Stimulated activated CD8-positive, alpha-beta memory T cell treated with anti-CD3 and anti-CD28 coated beads, Interleukin-12 subunit alpha, Interleukin-12 subunit beta, amount 100 ng/mL, for 24 hours (primary cell): Measurements from ENCODE around the gene SPATA46.
"Not testable (repeated sequence)": the region's sequence is repeated elsewhere in the genome, so short reads cannot be mapped to it uniquely, and the experiment has no call there.

Experiments
- DNase-seq: peaks from one replicate; pipeline ENCODE4 v3.0.0-alpha.2; 2020; ENCODE audit errors: extremely low read depth

SPATA46 gene, protein sequence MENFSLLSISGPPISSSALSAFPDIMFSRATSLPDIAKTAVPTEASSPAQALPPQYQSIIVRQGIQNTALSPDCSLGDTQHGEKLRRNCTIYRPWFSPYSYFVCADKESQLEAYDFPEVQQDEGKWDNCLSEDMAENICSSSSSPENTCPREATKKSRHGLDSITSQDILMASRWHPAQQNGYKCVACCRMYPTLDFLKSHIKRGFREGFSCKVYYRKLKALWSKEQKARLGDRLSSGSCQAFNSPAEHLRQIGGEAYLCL

DNA sequence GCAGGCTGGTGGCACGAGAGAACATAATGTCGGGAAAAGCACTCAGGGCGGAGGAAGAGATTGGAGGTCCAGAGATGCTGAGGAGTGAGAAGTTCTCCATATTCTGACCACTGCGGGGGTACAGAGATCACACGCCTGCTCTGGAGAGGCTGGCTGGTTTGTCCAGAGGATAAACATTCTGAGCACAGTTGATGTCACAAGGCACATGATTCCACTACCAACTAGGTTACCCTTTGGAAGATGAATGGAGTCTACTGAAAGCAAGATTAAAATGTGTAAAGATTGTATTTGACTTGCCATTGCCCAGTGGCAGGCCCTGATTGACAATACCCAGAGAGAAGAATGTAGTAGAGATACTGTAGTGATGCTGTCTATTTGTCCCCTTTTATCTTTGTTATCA, at the start of gene SPATA46:
SPATA46 (minus strand) TSS at position 164 of the 400 bp plus-strand sequence; CDS start at position 100, 64 bp downstream.
- DNase-seq = no peak

DNA sequence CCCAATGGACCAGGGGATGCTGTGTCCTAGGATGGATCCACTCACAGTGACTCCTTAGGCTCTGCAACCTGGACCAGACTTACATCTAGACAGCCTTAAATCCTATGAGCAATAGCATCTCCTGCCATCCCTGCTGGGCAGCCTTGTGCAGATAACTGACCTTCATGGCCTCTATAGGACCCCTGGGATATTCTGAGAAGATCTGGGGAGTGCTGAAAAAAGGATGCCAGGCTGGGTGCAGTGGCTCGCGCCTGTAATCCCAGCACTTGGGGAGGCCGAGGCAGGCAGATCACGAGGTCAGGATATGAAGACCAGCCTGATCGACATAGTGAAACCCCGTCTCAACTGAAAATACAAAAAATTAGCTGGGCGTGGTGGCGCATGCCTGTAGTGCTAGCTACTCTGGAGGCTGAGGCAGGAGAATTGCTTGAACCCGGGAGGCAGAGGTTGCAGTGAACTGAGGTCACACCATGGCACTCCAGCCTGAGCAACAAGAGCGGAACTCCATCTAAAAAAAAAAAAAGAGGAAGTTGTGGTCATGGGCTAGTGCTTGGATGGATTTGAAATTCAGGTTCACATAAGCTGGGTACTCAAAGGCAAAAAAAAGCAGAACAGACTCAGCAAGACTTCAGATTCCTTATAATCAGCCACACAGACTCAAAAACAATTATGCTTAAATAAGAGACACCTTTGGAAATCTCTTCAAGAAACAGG, 46.2 kb upstream of the SPATA46 start:
- DNase-seq = no peak

DNA sequence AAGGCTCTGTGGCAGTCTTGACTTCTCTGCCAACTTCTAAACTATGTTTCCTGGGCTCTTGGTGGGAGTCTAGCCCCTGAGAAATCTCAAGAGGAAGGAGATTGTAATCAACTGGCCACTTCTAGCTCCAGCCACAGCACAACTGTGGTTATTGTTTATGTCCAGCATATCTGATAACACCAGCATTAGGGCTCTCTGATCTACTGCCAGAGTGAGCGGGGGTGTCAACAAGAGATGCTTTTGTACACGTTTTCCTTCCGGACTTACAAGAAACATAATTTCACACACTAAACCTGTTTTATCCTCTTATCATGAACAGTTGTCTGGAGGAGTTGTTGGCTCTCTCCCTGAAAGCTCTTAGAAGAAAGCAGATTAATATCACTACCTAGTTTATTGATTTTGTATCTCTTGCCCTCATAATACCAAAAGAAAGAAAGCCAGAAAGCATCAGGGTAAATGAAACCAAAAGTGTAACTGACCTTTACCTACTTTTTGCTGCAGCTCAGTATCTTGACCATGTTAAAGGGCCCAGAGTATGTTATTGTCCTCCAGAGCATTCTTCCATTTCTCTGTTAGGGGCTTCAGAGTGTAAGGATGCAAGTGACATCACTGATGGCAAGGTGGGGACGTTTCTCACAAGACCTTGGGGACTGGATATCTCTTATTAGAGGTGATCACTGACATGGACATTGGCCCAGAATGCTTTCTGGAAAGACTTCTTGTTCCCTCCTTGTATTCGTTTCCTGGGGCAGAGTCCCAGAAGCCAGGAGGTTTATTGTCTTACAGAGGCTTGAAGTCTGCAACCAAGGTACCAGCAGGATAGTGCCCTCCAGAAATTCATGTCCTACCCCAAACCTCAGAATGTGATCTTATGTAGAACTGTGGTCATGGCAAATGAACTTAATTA, 44.9 kb upstream of the SPATA46 start:
- no peak for DNase-seq

DNA sequence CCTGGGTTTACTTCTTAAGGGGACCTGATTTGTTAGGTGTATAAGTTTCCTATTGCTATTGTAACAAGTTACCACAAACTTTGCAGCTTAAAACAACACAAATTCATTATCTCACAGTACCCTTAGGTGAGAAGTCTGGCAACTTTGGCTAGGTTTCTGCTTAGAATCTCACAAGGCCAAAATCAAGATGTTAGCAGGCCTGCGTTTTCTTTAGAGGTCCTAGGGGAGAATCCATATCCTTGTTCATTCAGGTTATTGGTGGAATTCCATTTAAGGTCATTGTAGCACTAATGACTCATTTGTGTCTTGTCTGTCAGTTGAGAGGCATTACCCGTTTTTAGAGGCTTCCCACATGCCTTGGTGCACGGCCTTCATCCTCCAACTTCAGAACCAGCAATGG, 43.5 kb upstream of the SPATA46 start:
- DNase-seq = no peak

DNA sequence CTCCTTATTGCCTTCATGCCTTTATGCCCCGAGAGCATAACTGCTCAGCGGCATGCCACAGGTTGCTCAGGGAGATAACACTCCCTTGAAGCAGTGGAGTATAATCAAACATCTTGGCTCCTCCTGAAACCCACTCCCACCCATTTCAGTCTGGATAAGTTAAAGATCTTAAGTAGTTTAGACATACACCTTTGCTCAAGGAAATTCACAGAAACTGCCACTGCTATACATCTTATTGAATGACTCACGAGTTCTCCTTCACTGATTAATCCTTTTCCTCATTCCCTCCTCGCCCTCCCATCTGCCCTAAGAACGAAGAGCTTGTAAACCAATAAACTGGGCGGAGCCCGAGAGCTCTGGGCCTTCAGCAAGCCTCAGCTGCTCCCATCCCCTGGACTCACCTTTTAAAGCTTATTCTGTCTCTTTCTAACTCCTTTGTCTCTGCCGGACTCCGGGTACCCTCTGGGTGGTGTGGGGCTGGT, 42.8 kb upstream of the SPATA46 start:
- not testable (repeated sequence) for DNase-seq

DNA sequence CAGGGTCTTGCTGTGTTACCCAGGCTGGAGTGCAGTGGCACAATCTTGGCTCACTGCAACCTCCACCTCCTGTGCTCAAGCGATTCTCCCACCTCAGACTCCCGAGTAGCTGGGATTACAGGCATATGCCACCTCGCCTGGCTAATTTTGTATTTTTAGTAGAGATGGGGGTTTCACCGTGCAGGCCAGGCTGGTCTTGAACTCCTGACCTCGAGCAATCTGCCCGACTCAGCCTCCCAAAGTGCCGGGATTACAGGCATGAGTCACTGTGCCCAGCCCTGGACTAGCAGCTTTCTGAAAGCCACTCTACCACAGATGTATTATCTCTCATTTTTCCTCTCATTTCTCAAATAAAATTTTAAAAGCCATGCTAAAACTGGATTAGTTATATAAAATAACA, 41.9 kb upstream of the SPATA46 start:
- not testable (repeated sequence) for DNase-seq

DNA sequence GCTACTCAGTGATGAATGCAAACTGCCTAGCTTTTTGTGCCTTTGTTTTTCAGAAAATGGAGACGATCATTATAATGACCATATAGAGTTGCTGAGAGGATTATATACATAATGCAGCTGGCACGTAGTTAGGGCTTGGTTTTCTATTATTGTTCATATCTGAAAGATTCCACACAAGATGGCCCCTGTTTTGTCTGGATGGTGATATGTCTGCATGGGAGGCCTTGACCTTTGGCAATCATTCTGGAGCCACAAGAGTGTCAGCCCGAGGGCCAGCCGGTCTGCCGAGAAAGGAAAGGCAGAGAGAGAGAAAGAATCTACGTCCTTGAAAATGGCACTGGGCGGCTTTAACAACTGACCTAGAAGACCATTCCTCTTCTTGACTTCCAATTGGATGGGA, 41.0 kb upstream of the SPATA46 start:
- no peak for DNase-seq

DNA sequence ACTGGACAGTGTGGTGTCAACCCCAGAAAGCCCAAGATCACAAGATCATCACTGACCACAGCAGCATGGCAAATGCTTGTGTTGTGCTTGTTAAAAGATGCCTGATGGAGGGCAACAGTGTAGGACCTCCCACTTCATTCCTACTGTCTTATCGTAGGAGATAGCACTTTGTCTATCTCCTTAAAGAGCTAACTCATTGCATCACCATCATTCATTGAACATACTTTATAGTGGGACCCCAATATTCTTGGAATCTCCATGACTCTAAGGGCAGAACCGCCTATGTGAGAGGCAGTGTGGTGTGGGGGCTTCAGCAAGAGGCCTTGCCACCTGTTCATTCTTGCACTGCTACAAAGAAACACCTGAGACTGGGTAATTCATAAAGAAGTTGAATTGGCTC, 40.3 kb upstream of the SPATA46 start:
- no peak for DNase-seq

DNA sequence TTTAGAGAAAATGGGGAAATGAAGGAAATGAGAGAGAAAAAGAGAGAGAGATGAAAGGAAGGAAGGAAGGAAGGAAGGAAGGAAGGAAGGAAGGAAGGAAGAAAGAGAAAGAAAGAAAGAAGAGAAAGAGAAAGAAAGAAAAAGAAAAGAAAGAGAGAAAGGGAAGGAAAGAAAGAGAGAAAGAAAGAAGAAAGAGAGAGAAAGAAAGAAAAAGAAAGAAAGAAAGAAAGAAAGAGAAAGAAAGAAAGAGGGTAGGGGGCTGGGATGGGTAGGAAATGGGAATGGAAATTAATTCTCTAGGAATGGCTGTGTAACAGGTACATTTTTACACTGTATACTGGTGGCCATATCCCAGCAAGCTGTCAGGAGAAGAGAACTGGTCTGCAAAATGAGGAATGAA, 39.6 kb upstream of the SPATA46 start:
- no peak for DNase-seq

DNA sequence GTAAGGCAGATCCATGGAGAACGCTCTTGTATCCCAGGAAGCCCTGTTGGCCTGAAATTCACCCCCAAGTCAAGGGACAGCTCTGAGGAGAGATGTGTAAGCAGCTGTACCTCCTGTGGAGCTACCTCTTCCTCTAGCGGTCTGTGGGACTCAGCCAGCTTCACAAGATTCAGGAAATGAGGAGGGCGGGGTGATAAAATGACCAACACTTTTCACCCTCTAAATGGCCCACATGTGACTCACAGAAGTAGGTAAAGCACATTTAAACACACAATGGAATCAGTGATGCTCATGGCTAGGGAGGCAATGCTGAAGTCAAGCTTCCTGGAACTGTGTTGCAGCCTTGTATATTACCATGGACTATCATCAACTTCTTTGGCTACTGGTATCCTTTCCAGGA, 35.3 kb upstream of the SPATA46 start, which contains the start of gene SH2D1B:
SH2D1B (minus strand) TSS at position 135 of the 400 bp plus-strand sequence; CDS start at position 15, 120 bp downstream.
- no peak for DNase-seq

DNA sequence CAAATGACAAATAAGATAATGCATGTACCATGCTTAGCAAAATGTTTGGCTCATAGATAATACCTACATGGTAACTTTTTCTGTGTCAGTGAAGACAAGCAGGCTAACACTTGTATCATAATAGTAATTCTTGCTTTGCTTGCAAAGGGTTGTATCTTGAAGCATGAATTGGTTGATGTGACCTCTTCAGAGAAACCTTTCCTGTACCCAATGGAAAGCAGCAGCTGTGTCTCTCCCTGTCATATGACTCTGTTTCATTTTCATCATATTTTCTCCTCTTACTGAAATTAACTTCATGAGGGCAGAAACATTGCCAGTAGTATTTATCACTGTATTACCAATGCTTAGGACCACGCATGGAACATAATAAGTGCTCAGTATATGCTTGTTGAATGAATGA, 30.9 kb upstream of the SPATA46 start:
- DNase-seq = no peak

DNA sequence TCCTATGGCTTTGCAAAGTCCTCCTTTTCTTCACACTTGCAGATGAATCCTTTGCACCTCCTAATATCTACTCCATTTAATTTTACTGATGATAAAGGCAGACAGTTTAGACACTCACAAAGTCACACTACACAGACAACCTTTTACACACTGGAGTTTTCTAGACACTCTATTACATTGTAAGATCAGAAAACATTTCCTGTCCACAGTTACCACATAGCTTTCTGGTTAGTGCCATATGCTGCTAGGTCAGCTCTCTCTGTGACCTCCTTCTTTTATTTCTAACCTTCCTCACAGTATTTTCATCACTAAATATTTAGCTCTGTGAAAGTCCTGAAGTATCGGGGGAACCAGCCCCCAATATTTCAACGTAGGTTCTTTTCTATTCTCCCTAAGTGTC, 30.2 kb upstream of the SPATA46 start:
- no peak for DNase-seq

DNA sequence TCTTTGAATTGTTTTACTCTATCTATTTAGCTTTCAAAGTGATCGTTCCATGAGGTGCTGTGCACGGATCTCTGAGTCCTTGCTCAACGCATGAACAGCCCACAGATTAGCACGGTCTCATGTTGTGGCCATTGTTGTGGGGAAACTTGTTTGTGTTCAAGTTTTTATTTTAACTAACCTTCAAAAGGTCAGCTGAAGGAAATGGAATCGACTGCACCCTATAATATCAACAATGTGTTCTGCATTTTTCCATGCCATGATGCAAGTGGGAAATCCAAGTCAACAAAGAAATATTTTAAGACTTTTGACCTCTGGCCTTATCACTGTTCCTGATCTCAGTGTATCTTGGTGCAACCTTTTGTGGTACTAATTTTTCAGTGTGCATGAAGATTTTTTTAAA, 29.1 kb upstream of the SPATA46 start:
- DNase-seq = no peak

DNA sequence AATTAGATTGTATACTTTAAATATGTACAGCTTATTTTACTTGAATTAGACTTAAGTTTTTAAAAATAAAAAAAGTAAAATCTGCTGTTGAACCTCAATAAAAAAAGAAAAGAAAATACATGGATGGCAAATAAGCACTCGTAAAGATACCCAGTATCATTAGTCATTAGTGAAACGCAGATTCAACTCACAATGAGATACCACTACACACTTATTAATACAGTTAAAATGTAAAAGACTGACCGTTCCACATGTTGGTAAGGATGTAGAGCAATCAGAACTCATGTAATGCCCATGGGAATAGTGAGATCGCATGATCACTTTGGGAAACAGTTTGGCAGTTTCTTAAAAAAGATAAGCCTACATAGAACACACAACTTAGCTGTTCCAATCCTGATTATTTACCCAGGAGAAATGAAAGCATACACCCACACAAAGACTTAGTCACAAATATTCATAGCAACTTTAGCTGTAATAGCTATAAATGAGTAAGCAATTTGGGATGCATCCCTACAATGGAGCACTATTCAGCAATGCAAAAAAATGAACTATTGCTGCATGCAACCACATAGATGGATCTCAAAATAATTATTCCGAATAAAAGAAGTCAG, 28.0 kb upstream of the SPATA46 start:
- no peak for DNase-seq

DNA sequence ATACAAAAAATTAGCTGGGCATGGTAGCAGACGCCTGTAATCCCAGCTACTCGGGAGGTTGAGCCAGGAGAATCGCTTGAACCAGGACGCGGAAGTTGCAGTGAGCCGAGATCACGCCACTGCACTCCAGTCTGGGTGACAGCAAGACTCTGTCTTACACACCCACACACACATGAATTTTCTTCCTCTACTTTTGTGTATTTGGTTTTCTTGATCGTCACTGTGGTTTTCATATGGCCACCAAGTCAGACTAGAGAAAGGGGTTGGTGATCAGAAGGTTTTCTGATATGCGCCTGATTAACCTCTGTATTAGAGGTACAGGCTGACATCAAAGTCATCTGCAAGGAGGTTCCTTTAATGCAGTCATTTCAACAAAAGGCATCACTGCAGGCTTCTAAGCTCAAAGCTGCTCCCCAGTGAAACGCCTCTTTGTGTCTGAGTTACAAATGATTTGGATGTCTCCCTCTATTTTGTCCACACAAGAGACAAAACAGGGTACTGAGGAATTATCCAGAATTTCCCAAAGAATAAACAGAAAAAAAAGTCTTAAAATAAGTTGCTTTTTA, 24.2 kb upstream of the SPATA46 start:
- no peak for DNase-seq

DNA sequence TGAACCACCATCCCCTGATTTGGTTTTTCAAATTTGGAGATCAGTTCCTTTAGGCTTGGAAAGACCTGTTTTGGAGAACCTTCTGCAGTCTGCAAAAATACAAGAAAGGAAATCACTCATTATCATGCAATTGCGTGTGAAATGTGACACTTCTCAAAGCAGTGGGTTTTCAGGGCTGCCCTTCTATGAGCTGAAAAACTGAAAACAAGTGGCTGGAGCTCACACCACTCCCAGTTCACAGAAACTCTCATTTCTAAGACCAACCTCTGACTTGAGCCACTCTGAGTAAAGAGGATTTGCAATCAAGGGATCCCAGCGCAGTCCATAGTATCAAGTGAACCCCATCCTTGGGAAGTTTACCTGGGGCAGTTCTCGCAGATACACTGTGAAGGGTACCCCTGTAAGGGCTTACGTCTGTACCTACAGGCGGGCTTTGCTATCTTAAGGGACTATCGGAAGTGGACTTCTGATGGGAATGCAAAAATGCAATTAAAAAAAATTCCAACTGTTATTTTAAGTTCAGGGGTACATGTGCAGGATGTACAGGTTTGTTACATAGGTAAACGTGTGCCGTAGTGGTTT, 22.4 kb upstream of the SPATA46 start:
- DNase-seq = no peak

DNA sequence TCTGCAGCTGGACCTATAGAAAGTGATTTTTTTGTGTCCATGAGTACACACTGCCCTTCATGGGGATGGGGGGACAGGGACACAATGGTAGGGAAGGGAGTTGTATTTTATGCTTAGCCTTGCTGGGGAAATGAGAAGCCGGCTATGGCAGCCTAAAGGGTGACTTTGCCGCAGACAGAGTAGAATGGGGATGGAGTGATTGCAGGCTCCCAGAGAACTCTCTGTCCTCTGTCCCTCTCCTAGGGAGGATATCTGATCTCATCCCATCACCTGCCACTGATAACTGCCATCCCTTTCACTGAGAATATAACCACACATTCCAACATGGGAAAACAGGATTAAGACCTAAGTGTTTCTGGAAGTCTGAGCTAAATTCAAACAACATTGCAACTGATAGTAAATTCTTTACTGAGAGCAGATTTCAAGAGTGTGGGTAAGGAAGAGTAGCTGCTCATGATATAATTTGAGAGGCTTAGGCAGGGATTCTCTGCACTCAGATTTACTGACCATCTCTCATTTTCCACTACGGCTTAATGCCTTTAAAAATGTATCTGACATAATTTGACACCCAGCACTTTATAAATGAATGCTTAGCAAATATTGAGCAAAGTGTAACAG, 21.4 kb upstream of the SPATA46 start:
- no peak for DNase-seq

DNA sequence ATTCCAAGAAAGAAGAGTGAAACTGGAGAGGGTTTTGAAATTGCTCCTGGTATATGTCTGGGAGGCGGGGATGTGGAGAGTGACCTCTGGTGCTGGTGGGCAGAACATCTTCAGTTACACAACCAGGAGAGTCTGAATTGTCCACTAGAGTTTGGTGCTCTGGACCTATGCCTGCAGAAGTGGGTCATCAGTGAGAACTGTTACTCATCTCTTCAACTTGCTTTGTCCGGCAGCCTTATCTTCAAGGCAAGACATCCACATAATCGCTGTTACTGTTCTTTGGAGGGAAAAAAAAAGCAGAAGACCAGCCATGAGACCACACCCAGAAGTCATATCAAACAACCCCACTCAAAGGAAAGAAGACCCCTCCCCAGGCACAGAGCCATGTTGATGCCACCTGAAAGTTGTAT, 20.4 kb upstream of the SPATA46 start:
- DNase-seq = no peak

DNA sequence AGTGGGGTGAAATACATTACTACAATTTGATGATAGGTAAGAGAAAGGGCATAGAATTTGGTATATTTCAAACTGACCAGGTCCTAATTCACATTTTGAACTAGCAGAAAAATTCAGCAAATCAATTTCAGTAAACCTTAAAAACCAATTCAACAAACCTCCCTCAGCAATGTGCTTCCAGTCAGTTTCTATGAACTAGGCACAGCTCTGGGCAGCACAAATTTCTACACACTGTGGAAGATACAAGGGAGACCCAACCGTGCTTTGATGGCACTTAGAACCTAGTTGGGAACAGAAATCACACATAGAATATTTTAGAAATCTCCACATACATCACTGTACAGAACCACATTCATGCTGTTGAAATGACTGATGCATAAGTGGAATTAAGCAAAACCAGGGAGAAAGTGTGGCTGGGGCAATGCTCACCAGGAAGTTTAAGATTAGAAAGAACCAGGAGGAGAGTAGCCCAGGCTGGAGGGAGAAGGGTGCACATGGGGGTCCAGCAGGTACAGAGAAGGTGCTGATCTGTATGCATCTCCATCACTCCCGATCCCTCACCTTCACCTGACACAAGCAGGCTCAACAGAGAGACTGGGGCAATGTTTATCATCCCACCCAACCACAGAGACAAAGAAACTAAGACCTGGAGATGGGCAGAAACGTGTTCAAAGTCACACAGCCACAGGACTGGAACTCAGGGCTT, 19.7 kb upstream of the SPATA46 start:
- DNase-seq = no peak
